Fibroblast of lung (primary cell): Measurements from ENCODE around the gene ZNF148.

Experiments
- CTCF ChIP-seq, 2 donors: IDR thresholded peaks in 1 of 2; conservative IDR thresholded peaks in 1 of 2; 1 replicate in 1 of 2; 2 replicates in 1 of 2; pipeline ENCODE4 v1.5.1; 2011 to 2012; ENCODE audit warnings: low read length in 2 of 2, control low read depth in 1 of 2, inconsistent platforms in 1 of 2, low read depth in 1 of 2, mild to moderate bottlenecking in 1 of 2
- EZH2 ChIP-seq: IDR thresholded peaks from 2 replicates; pipeline ENCODE4 v1.5.1; 2012; ENCODE audit warnings: low read length, control low read depth, mild to moderate bottlenecking; ENCODE audit errors: missing control alignments

- TF ChIP-seq CTCF (conservative IDR thresholded peaks at IDR 0.05 in 1 of 2, IDR thresholded peaks at IDR 0.05 in 1 of 2; ENCODE audit: low read depth in 1 of 2, low read length in 2 of 2): no peak
- TF ChIP-seq EZH2: no peak
Measured at GRCh38 chr3:125353659-125354058, 21.5 kb downstream of the ZNF148 start.
